ENCODE results near the gene HSP90AB1. TPM values are rescaled to one million over a fixed set of nuclear protein-coding genes. Genes with fewer than 3 reads are reported as not detected.

Gene HSP90AB1
- total and polyA plus RNA-seq, 9 of the 15 experiments (the other 6 are each of a cell fraction or from before 2014, with no cell fraction given), result 1,780 to 3,358 (median 2,262) TPM

- TF ChIP-seq, protein P1, sequence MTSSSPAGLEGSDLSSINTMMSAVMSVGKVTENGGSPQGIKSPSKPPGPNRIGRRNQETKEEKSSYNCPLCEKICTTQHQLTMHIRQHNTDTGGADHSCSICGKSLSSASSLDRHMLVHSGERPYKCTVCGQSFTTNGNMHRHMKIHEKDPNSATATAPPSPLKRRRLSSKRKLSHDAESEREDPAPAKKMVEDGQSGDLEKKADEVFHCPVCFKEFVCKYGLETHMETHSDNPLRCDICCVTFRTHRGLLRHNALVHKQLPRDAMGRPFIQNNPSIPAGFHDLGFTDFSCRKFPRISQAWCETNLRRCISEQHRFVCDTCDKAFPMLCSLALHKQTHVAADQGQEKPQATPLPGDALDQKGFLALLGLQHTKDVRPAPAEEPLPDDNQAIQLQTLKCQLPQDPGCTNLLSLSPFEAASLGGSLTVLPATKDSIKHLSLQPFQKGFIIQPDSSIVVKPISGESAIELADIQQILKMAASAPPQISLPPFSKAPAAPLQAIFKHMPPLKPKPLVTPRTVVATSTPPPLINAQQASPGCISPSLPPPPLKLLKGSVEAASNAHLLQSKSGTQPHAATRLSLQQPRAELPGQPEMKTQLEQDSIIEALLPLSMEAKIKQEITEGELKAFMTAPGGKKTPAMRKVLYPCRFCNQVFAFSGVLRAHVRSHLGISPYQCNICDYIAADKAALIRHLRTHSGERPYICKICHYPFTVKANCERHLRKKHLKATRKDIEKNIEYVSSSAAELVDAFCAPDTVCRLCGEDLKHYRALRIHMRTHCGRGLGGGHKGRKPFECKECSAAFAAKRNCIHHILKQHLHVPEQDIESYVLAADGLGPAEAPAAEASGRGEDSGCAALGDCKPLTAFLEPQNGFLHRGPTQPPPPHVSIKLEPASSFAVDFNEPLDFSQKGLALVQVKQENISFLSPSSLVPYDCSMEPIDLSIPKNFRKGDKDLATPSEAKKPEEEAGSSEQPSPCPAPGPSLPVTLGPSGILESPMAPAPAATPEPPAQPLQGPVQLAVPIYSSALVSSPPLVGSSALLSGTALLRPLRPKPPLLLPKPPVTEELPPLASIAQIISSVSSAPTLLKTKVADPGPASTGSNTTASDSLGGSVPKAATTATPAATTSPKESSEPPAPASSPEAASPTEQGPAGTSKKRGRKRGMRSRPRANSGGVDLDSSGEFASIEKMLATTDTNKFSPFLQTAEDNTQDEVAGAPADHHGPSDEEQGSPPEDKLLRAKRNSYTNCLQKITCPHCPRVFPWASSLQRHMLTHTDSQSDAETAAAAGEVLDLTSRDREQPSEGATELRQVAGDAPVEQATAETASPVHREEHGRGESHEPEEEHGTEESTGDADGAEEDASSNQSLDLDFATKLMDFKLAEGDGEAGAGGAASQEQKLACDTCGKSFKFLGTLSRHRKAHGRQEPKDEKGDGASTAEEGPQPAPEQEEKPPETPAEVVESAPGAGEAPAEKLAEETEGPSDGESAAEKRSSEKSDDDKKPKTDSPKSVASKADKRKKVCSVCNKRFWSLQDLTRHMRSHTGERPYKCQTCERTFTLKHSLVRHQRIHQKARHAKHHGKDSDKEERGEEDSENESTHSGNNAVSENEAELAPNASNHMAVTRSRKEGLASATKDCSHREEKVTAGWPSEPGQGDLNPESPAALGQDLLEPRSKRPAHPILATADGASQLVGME (CRISPR knock-in tag; IDR thresholded peaks at IDR 0.05), result no peak
- TF ChIP-seq AFF4 (CRISPR knock-in tag; IDR thresholded peaks at IDR 0.05) (no peak), PTBP1 (IDR thresholded peaks at IDR 0.05; ENCODE audit: low read depth, low read length) (no peak), MAFG (tag; conservative IDR thresholded peaks at IDR 0.05) (no peak), ZNF583 (CRISPR knock-in tag; IDR thresholded peaks at IDR 0.05) (0 out of 2 replicates have a peak, but pooled peaks have one; percentile 38), TAF15 (IDR thresholded peaks at IDR 0.05; ENCODE audit: low read depth, low read length) (no peak), ZNF277 (CRISPR knock-in tag; IDR thresholded peaks at IDR 0.05; ENCODE audit: borderline replicate concordance) (no peak), MAZ (CRISPR knock-in tag; conservative IDR thresholded peaks at IDR 0.05 in 1 of 2, IDR thresholded peaks at IDR 0.05 in 1 of 2) (peak; percentile 93), TRIM25 (IDR thresholded peaks at IDR 0.05; ENCODE audit: borderline replicate concordance) (no peak), FOXM1 (IDR thresholded peaks at IDR 0.05; ENCODE audit: low read depth) (no peak), FOXM1 (CRISPR knock-in tag; IDR thresholded peaks at IDR 0.05; ENCODE audit: low read depth) (no peak), SIN3A (IDR thresholded peaks at IDR 0.05; ENCODE audit: borderline replicate concordance in 2 of 2, control insufficient read depth in 1 of 2, low read depth in 2 of 2, low read length in 2 of 2) (0 out of 4 replicates have a peak, but pooled peaks have one; percentile 61 to 63), KHSRP (IDR thresholded peaks at IDR 0.05) (no peak)
These were observed 27.7 kb upstream of the HSP90AB1 start (continued) for GRCh38 chr6:44219053-44219814.

All from K562 (cell line).